A549 (cell line): Measurements from ENCODE around the gene CDH4. TPM values are rescaled to one million over a fixed set of nuclear protein-coding genes. Genes with fewer than 3 reads are reported as not detected.

ENCODE experiments used
- ATAC-seq, 2 experiments: fragments of 200-7000 bp in 1 of 2; fragments of >200 bp in 1 of 2; cut with Nextera tagmentation in 1 of 2; cut with Tn5 transposase in 1 of 2; 3 replicates each; pipeline versions ENCODE4 v1.8.0 to v1.9.1; 2018 to 2020; ENCODE audit warnings: mild to moderate bottlenecking in 1 of 2, moderate library complexity in 1 of 2
- CTCF ChIA-PET: fragments of 300-600 bp; sonication (Branson Sonifier 250); formaldehyde crosslinking; extraction: SDS; loops from one replicate; lab custom pipeline; 2021; ENCODE audit warnings: antibody characterized with exemption, inconsistent platforms; lab: Yijun Ruan, JAX
- POLR2A ChIA-PET: fragments of 350-600 bp; formaldehyde crosslinking; extraction: SDS; loops from one replicate; lab custom pipeline; 2021; ENCODE audit warnings: antibody characterized with exemption, inconsistent platforms; lab: Yijun Ruan, JAX
- DNase-seq, 2 experiments: peaks; one replicate each; pipeline versions ENCODE4 v3.0.0 to v3.0.0-alpha.2; 2011 to 2016; ENCODE audit warnings: low read depth in 1 of 2, low spot score in 1 of 2
- FAIRE-seq: peaks from 2 replicates; lab custom pipeline; 2011; peaks lifted over from hg19 to GRCh38; lab: Jason Lieb, UNC
- H3K27ac ChIP-seq, 2 experiments: fragments of >200 bp; sonication (Bioruptor Twin); formaldehyde crosslinking; 3 replicates each; pipeline ENCODE4 v1.5.1; 2016 to 2017
- H3K4me1 ChIP-seq: fragments of >200 bp; sonication (Bioruptor Twin); formaldehyde crosslinking; 3 replicates; pipeline ENCODE4 v1.6.1; 2016
- H3K4me2 ChIP-seq: fragments of >200 bp; sonication (Bioruptor Twin); formaldehyde crosslinking; 3 replicates; pipeline ENCODE4 v1.6.1; 2016
- H3K4me3 ChIP-seq: fragments of >200 bp; sonication (Bioruptor Twin); formaldehyde crosslinking; 3 replicates; pipeline ENCODE4 v1.5.1; 2016
- H3K9me3 ChIP-seq: fragments of >200 bp; sonication (Bioruptor Twin); formaldehyde crosslinking; 3 replicates; pipeline ENCODE4 v1.6.1; 2016
- CBX8 ChIP-seq: fragments of 200-600 bp; sonication (generic); IDR thresholded peaks from 2 replicates; pipeline ENCODE4 v1.6.1; 2016
- E2F6 ChIP-seq: IDR thresholded peaks from 2 replicates; pipeline ENCODE4 v1.6.1; 2012; ENCODE audit warnings: low read depth, borderline replicate concordance
- EHMT2 ChIP-seq: fragments of 200-600 bp; sonication (generic); IDR thresholded peaks from 2 replicates; pipeline ENCODE4 v1.6.1; 2016; ENCODE audit warnings: antibody characterized with exemption, low read depth, mild to moderate bottlenecking, moderate library complexity
- ESRRA ChIP-seq: fragments of 150-350 bp; IDR thresholded peaks from 2 replicates; pipeline ENCODE4 v1.6.1; 2014; ENCODE audit warnings: mild to moderate bottlenecking, low read length, borderline replicate concordance
- FOSB ChIP-seq: fragments of 250-450 bp; sonication (Bioruptor Pico); IDR thresholded peaks from 2 replicates; pipeline ENCODE4 v1.5.0; 2020; ENCODE audit warnings: mild to moderate bottlenecking, moderate library complexity
- FOXS1 ChIP-seq: fragments of 250-450 bp; sonication (Bioruptor Pico); IDR thresholded peaks from 2 replicates; pipeline ENCODE4 v1.5.0; 2020; ENCODE audit warnings: mild to moderate bottlenecking, moderate library complexity
- GATA3 ChIP-seq: IDR thresholded peaks from 2 replicates; pipeline ENCODE4 v1.6.1; 2012; ENCODE audit warnings: borderline replicate concordance
- HDAC2 ChIP-seq: fragments of 200-600 bp; sonication (generic); IDR thresholded peaks from 2 replicates; pipeline ENCODE4 v1.6.1; 2016
- HOXA7 ChIP-seq: fragments of 250-450 bp; sonication (Bioruptor Pico); IDR thresholded peaks from 2 replicates; pipeline ENCODE4 v1.5.0; 2020; ENCODE audit warnings: mild to moderate bottlenecking, moderate library complexity
- HOXB5 ChIP-seq: fragments of 250-450 bp; sonication (Bioruptor Pico); IDR thresholded peaks from 2 replicates; pipeline ENCODE4 v1.5.0; 2020; ENCODE audit warnings: mild to moderate bottlenecking, moderate library complexity
- JUN ChIP-seq, 2 experiments: fragments of >200 bp; sonication (Bioruptor Twin); formaldehyde crosslinking; IDR thresholded peaks; 2 replicates in 1 of 2; 3 replicates in 1 of 2; pipeline ENCODE4 v1.6.1; 2016 to 2017
- KDM1A ChIP-seq: fragments of 200-600 bp; sonication (generic); IDR thresholded peaks from 2 replicates; pipeline ENCODE4 v1.6.1; 2016; ENCODE audit warnings: low read depth, mild to moderate bottlenecking
- KDM5A ChIP-seq: fragments of 200-600 bp; sonication (generic); IDR thresholded peaks from 2 replicates; pipeline ENCODE4 v1.6.1; 2016; ENCODE audit warnings: antibody characterized with exemption, mild to moderate bottlenecking
- MAFK ChIP-seq: fragments of 450-650 bp; IDR thresholded peaks from 2 replicates; pipeline ENCODE4 v1.6.1; 2014; ENCODE audit not compliant: partially characterized antibody
- MAX ChIP-seq: IDR thresholded peaks from 2 replicates; pipeline ENCODE4 v1.6.1; 2012
- NPAS2 ChIP-seq: fragments of 250-450 bp; sonication (Bioruptor Pico); IDR thresholded peaks from 2 replicates; pipeline ENCODE4 v1.8.0; 2022; ENCODE audit warnings: mild to moderate bottlenecking, moderate library complexity, borderline replicate concordance
- NR3C1 ChIP-seq: fragments of >200 bp; sonication (Bioruptor Twin); formaldehyde crosslinking; IDR thresholded peaks from 3 replicates; pipeline ENCODE4 v1.6.1; 2017
- POLR2AphosphoS2 ChIP-seq: conservative IDR thresholded peaks from 2 replicates; pipeline ENCODE4 v1.6.1; 2012; ENCODE audit warnings: low read length, improper control_type of control experiment, inconsistent platforms
- REST ChIP-seq: fragments of 200-600 bp; sonication (generic); IDR thresholded peaks from 2 replicates; pipeline ENCODE4 v1.6.1; 2016; ENCODE audit warnings: antibody characterized with exemption, mild to moderate bottlenecking, moderate library complexity
- SMC3 ChIP-seq: fragments of >200 bp; sonication (Bioruptor Twin); formaldehyde crosslinking; IDR thresholded peaks from 3 replicates; pipeline ENCODE4 v1.6.1; 2018; ENCODE audit warnings: inconsistent platforms
- ZC3H11A ChIP-seq: fragments of 450-650 bp; IDR thresholded peaks from 2 replicates; pipeline ENCODE4 v1.6.1; 2014; ENCODE audit warnings: antibody characterized with exemption, mild to moderate bottlenecking
- ZNF302 ChIP-seq: fragments of 250-450 bp; sonication (Bioruptor Pico); IDR thresholded peaks from 2 replicates; pipeline ENCODE4 v1.9.0; 2021; ENCODE audit warnings: inconsistent platforms, mild to moderate bottlenecking, moderate library complexity
- ZSCAN20 ChIP-seq: fragments of 250-450 bp; sonication (Bioruptor Pico); IDR thresholded peaks from 2 replicates; pipeline ENCODE4 v1.8.0; 2022; ENCODE audit warnings: mild to moderate bottlenecking, moderate library complexity
- WGBS: methylation state at CpG from one replicate; pipeline ENCODE4 v1.1.6; 2017; ENCODE audit errors: missing lambda C conversion rate; 5-methylcytosine and 5-hydroxymethylcytosine counted together
- polyA plus RNA-seq, 4 experiments: library from polyadenylated mRNA; depleted of rRNA in 3 of 4; stranded (reverse); fragments of >200 nt; fragmentation: RNase III in 1 of 4; extraction: RNeasy Plus Mini Kit Qiagen cat#74134 plus additional on column Dnase treatment in 1 of 4; gene quantifications; 2 replicates in 3 of 4; 3 replicates in 1 of 4; pipeline ENCODE4 v1.2.3, GENCODE V29; 2011 to 2017
- TF ChIP-seq, protein P1 (sequence below): fragments of 250-450 bp; sonication (Bioruptor Pico); IDR thresholded peaks from 2 replicates; pipeline ENCODE4 v1.5.0; 2020; ENCODE audit warnings: low read depth, mild to moderate bottlenecking, moderate library complexity
- TF ChIP-seq, protein P2 (sequence below): fragments of >200 bp; sonication (Bioruptor Twin); formaldehyde crosslinking; IDR thresholded peaks from 2 replicates; pipeline ENCODE4 v1.6.1; 2016
- TF ChIP-seq, protein P3 (sequence below): fragments of >200 bp; sonication (Bioruptor Twin); formaldehyde crosslinking; IDR thresholded peaks from 3 replicates; pipeline ENCODE4 v1.5.1; 2016

Gene CDH4
- polyA plus RNA-seq, 2 of the 4 experiments (the other 2 are of a cell fraction) = 3.4 to 10.3 TPM

- POLR2A ChIA-PET = no interaction called here
- ATAC-seq = no peak
- no peaks in the 10 kb centered on the region for H3K4me1 ChIP-seq
- no peak overlapping the region for H3K27ac ChIP-seq
- no peak for DNase-seq
- WGBS = 44% methylated on average over 4 of the region's 4 CpGs
- no peak overlapping the region for H3K4me2 ChIP-seq
- H3K9me3 ChIP-seq = no peaks in the 10 kb centered on the region
- H3K4me3 ChIP-seq = no peak overlapping the region
- TF ChIP-seq EHMT2 = no peak
- TF ChIP-seq, protein P1, sequence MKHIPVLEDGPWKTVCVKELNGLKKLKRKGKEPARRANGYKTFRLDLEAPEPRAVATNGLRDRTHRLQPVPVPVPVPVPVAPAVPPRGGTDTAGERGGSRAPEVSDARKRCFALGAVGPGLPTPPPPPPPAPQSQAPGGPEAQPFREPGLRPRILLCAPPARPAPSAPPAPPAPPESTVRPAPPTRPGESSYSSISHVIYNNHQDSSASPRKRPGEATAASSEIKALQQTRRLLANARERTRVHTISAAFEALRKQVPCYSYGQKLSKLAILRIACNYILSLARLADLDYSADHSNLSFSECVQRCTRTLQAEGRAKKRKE (CRISPR knock-in tag) = no peak
- TF ChIP-seq, protein P2, sequence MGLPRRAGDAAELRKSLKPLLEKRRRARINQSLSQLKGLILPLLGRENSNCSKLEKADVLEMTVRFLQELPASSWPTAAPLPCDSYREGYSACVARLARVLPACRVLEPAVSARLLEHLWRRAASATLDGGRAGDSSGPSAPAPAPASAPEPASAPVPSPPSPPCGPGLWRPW = no peak
- no peak for TF ChIP-seq MAX
- no peak for TF ChIP-seq ZNF302
- TF ChIP-seq JUN (IDR thresholded peaks at IDR 0.05) = no peak
- TF ChIP-seq FOSB (CRISPR knock-in tag) = no peak
- no peak for TF ChIP-seq CBX8
- no peak for TF ChIP-seq FOXS1 (CRISPR knock-in tag)
- TF ChIP-seq KDM1A = no peak
- no peak for TF ChIP-seq REST
- no peak for FAIRE-seq
- CTCF ChIA-PET = no interaction called here
These were observed 315.1 kb downstream of the CDH4 start for GRCh38 chr20:61567204-61567603.

GRCh38 chr20:61569825-61570224, 317.8 kb downstream of the CDH4 start:
- H3K4me1 ChIP-seq = no peaks in the 10 kb centered on the region
- H3K9me3 ChIP-seq = no peaks in the 10 kb centered on the region
- no peak overlapping the region for H3K27ac ChIP-seq
- CTCF ChIA-PET = no interaction called here
- no peak for ATAC-seq
- H3K4me3 ChIP-seq = no peak overlapping the region
- no peak for DNase-seq
- WGBS = 90% methylated on average over 10 of the region's 10 CpGs
- POLR2A ChIA-PET = no interaction called here
- TF ChIP-seq MAFK = no peak
- TF ChIP-seq E2F6 = no peak
- TF ChIP-seq ESRRA = no peak
- TF ChIP-seq NR3C1 = no peak
- no peak for TF ChIP-seq ZNF302
- TF ChIP-seq FOXS1 (CRISPR knock-in tag) = no peak
- TF ChIP-seq, protein P3, sequence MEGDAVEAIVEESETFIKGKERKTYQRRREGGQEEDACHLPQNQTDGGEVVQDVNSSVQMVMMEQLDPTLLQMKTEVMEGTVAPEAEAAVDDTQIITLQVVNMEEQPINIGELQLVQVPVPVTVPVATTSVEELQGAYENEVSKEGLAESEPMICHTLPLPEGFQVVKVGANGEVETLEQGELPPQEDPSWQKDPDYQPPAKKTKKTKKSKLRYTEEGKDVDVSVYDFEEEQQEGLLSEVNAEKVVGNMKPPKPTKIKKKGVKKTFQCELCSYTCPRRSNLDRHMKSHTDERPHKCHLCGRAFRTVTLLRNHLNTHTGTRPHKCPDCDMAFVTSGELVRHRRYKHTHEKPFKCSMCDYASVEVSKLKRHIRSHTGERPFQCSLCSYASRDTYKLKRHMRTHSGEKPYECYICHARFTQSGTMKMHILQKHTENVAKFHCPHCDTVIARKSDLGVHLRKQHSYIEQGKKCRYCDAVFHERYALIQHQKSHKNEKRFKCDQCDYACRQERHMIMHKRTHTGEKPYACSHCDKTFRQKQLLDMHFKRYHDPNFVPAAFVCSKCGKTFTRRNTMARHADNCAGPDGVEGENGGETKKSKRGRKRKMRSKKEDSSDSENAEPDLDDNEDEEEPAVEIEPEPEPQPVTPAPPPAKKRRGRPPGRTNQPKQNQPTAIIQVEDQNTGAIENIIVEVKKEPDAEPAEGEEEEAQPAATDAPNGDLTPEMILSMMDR = no peak
- TF ChIP-seq KDM5A = no peak
- TF ChIP-seq ZSCAN20 (CRISPR knock-in tag) = no peak
- TF ChIP-seq HOXB5 = no peak
- TF ChIP-seq ZC3H11A = no peak
- TF ChIP-seq REST = no peak
- TF ChIP-seq NPAS2 (CRISPR knock-in tag) = no peak
- no peak for TF ChIP-seq POLR2AphosphoS2
- TF ChIP-seq GATA3 = no peak
- TF ChIP-seq HOXA7 (CRISPR knock-in tag) = no peak
- TF ChIP-seq SMC3 = no peak
- TF ChIP-seq HDAC2 = no peak
- H3K4me2 ChIP-seq = no peak overlapping the region
- FAIRE-seq = no peak
